HG03060 (cell line): ENCODE data around the gene NFYC.

ENCODE experiments used
- ATAC-seq: cut with Tn5 transposase; IDR thresholded peaks from one replicate; pipeline ENCODE4 v1.9.1; 2021; ENCODE audit warnings: low read depth, moderate number of reproducible peaks; ENCODE audit not compliant: unreplicated experiment

NFYC gene

GRCh38 chr1:40776236-40777072, 85.0 kb downstream of the NFYC start:
- no peak for ATAC-seq

GRCh38 chr1:40777224-40777970, 85.9 kb downstream of the NFYC start:
- ATAC-seq = no peak

DNA sequence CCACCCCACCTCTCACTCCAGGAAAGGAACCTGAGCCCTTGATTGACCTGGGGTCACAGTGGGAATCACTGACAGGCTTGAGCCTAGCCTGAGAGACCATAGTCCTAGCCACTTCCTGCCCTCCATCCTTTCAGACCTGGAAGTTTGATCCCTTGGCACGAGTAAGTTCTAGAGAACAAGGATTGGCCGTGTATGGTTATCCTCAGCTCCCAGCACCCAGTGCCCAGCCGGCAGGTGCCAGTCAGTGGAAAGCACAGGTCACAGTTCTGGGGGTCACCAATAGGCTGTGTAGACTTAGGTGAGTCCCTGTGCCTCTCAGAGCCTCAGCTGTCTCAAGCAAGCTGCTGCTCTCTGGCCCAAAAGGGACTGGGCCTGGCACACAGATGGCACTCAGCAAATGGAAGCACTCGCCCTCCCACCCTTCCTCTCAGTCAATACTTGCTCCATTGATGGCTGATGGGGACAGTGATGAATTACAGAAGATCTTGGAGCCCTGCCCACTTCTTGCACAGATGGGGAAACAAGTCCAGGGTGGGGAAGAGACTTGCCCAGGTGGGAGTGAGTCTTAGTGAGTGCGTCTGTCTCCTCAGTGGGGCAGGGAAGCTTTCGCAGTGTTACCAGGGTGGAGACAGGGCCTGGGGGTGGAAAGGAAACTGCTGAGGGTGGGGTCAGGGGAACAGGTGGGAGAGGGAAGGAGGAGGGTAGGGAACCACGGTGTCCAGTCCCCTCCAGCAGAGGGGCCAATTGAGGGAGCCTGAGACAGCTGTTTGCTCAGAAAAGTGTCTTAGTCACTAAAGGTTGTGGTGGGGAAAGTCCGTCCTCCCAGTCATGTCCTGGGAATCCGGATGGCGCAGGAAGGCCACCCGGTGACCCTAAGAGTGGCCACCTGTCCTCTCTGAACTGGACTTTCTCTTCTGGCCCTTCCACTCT, 89.4 kb downstream of the NFYC start:
- ATAC-seq = no peak

- ATAC-seq = no peak
Observed at GRCh38 chr1:40781608-40781971, 90.1 kb downstream of the NFYC start.

DNA sequence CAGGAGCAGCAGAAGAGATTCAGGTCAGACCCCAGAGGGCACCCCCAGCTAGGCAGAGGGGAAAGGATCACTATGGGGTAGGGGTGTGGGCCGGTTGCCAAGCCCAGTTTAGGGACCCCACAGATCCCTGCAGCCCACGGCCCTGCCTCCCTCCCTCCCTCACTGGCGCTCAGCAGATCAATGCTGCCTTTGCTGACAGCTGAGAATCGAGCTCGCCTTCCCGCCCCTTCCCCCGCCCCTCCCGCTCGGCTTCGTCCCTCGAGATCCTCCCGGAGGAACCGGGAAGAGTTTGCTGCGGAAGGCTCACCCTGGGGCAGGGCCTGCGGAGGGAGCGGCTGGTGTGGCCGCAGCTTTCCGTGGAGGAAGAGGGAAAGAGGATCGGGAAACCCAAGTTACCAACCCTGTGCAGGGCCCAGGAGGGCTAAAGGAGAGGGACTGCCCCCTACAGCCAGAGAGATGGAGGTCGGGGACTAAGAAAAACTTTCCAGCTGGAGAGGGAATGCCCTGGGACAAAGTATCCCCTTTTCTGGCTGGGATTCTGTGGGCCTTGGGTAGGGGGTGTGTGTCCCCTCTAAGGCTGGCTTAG, 91.0 kb downstream of the NFYC start:
- no peak for ATAC-seq

GRCh38 chr1:40783001-40783905, 91.7 kb downstream of the NFYC start, which contains the start of gene KCNQ4:
Gene KCNQ4 (plus strand): TSS chr1:40783787. CDS start chr1:40784094, 307 bp downstream.
- no peak for ATAC-seq

- no peak for ATAC-seq
Observed at GRCh38 chr1:40784141-40784770, 92.8 kb downstream of the NFYC start.

- no peak for ATAC-seq
Observed at GRCh38 chr1:40784771-40785151, 93.3 kb downstream of the NFYC start.

GRCh38 chr1:40785446-40785845, 93.9 kb downstream of the NFYC start:
- ATAC-seq = no peak

DNA sequence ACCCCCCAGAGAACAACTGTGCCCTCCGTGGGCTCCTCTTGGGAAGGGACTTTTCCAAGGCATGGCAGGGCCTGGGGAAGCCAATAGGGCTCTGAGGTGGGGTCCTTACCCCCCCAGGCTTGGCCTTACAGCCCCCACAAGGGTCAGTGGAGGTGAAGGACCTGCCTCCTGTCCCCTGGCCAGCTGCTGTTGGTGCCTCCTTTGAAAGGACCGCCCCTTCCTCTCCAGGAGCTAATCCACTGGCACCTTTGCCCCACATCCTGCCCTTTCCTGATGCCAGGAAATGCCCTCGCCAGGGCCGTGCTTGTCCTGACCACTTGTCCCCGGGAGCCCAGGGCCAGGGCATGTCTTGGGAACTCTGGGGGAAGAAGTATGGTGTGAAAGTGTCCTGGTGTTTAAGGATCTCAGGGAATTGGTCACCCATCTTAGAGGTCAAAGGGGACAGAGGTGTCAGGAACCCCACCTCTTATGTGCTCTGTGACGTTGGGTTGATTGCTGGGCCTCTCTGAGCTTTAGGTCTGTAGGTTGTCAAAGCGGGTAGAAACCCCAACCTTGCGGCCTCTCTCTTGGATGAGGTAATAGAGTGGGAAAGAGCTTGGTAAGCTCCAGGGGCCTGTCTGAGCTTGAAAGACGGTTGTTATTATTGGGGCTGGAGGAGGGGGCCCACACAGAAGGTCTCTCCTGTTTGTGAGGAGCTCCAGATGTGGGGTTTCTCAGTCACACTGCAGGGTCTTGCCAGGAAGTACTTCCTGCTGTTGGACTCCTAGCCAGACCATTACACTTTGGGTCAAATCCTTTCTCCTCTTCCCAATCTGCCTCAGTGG, 94.9 kb downstream of the NFYC start:
- ATAC-seq = no peak

DNA sequence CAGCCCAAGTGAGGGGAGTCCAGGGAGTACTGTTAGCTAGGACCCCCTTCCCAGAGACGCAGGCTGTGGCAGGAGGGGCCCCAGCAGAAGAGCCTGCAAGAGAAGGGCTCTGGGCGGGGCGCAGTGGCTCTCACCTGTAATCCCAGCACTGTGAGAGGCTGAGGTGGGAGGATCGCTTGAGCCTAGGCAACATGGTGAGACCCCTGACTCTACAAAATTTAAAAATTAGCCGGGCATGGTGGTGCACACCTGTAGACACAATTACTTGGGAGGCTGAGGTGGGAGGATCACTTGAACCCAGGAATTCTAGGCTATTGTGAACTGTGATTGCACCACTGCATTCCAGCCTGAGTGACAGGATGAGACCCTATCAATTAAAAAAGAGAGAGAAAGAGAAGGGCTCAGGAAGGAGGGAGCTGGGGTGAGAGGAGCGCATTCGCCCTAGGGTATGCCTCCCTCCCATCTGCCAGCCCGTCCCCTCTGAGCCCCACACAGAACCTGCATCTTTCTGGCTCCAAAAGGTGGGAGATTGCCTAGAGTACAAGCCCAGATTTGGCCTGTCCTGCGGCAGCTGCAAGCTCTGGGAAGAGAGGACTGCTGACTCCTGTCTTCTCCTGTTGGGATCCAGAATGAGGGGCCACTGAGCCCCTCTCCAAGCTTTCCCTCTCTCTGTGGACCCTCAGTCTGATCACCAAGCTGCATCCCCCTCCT, 95.6 kb downstream of the NFYC start:
- ATAC-seq = no peak

- ATAC-seq = no peak
Observed at GRCh38 chr1:40787737-40788560, 96.4 kb downstream of the NFYC start.

DNA sequence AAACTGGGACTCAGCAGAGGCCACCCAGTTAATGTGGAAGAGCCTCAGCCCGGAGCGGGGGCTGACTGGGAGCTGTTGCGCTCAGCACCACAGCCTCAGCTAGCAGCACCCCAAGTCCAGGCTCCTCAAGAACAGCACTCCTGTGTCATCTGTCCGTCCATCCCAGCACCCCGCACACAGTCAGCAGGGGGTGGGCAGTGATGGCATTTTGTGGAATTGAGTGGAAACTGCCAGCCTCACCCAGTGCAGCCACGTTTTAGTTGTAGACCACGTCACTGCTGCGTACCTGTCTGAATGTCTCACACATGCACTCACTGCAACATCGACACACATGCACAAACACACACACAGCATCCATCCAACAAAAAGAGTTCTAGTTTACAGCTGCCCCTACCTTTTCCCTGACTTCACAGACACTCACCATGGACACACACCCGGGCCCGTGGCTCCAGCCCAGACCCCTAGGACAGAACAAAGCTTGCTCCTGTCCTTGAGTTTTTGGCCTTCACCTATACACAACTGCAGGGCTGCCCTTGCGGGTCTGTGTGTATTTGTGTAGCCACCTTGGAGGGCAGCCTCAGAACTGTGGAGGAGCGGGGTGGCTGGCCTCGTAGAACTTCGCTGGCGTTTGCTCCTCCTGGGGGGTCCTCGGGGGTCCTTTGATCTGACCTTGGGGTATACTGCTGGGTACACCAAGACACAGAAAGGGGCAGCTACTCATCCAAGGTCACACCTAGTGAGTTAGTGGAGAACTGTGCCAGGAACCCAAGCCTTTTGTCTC, 97.2 kb downstream of the NFYC start:
- no peak for ATAC-seq

DNA sequence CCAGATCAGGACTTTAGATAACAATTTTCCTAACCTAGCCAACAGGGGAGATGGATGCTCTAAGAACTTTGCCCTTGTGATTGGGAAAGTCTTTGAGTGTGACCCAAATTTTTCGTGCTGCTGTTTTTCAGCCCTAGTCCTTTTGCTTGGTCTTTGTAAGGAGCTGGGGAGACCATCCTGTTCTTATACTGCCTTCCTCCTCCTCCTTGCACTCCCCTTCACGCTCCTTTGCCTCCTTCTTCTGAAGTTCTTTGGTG, 97.8 kb downstream of the NFYC start:
- no peak for ATAC-seq

GRCh38 chr1:40789661-40790430, 98.3 kb downstream of the NFYC start:
- ATAC-seq = no peak
